Left lung (tissue), 10 donors: Measurements from ENCODE around the gene TIAM1. TPM values are rescaled to one million over a fixed set of nuclear protein-coding genes. Genes with fewer than 3 reads are reported as not detected.
A peak's percentile ranks its signal among the peaks of the same experiment; 100 is the strongest.

Experiments used
- ATAC-seq: fragments of 200-7000 bp; cut with Tn5 transposase; one replicate; pipeline ENCODE4 v1.9.1; 2020; ENCODE audit warnings: moderate library complexity
- DNase-seq, 4 donors: peaks; one replicate each; pipeline ENCODE4 v3.0.0-alpha.2; 2013 to 2020
- H3K27ac ChIP-seq, 2 donors: fragments of 200-600 bp; sonication (generic) in 1 of 2; one replicate each; pipeline versions ENCODE4 v1.5.0 to v1.8.0; 2020 to 2021
- H3K27me3 ChIP-seq, 2 donors: fragments of 200-600 bp; sonication (generic) in 1 of 2; one replicate each; pipeline versions ENCODE4 v1.5.0 to v1.8.0; 2020 to 2021
- H3K36me3 ChIP-seq, 2 donors: fragments of 200-600 bp; sonication (generic) in 1 of 2; one replicate each; pipeline versions ENCODE4 v1.5.0 to v1.8.0; 2020 to 2021
- H3K4me1 ChIP-seq, 2 donors: fragments of 200-600 bp; one replicate each; pipeline ENCODE4 v1.8.0; 2021
- H3K4me3 ChIP-seq, 2 donors: fragments of 200-600 bp; sonication (generic) in 1 of 2; one replicate each; pipeline versions ENCODE4 v1.5.0 to v1.8.0; 2020 to 2021; ENCODE audit warnings: mild to moderate bottlenecking in 1 of 2
- H3K9me3 ChIP-seq, 2 donors: fragments of 200-600 bp; sonication (generic) in 1 of 2; one replicate each; pipeline versions ENCODE4 v1.5.0 to v1.8.0; 2020 to 2021
- intact Hi-C, 2 donors: fragments of 100-400 bp; cut with DNase I; formaldehyde crosslinking; loops; one replicate each; pipeline versions ENCODE4 v1.11.2 to v1.14.2; 2022
- polyA plus RNA-seq, 6 donors: library from polyadenylated mRNA; unstranded; fragments of 120-200 nt; gene quantifications; one replicate each; pipeline ENCODE4 v1.2.1, GENCODE V29; 2013; ENCODE audit not compliant: insufficient read length in 6 of 6
- total RNA-seq, 2 donors: library from RNA; stranded (reverse); fragmentation: NEBNext Ultra II Directional; extraction: Animal tissue kit (Norgen Biotek cat#: 25700); gene quantifications; one replicate each; pipeline ENCODE4 v1.2.1, GENCODE V29; 2021
- TF ChIP-seq, protein P1 (sequence below), 2 donors: fragments of 200-600 bp; sonication (generic) in 1 of 2; IDR thresholded peaks; one replicate each; pipeline versions ENCODE4 v1.5.0 to v1.8.0; 2021; ENCODE audit warnings: antibody characterized with exemption in 2 of 2
- donor health status: DM: no; HTN: yes; CAD: no.
- donor health status: DM: no; HTN: no; CAD: no.

Gene TIAM1
- total and polyA plus RNA-seq, 8 donors: 9.7 to 65.5 (median 49.5) TPM

DNA sequence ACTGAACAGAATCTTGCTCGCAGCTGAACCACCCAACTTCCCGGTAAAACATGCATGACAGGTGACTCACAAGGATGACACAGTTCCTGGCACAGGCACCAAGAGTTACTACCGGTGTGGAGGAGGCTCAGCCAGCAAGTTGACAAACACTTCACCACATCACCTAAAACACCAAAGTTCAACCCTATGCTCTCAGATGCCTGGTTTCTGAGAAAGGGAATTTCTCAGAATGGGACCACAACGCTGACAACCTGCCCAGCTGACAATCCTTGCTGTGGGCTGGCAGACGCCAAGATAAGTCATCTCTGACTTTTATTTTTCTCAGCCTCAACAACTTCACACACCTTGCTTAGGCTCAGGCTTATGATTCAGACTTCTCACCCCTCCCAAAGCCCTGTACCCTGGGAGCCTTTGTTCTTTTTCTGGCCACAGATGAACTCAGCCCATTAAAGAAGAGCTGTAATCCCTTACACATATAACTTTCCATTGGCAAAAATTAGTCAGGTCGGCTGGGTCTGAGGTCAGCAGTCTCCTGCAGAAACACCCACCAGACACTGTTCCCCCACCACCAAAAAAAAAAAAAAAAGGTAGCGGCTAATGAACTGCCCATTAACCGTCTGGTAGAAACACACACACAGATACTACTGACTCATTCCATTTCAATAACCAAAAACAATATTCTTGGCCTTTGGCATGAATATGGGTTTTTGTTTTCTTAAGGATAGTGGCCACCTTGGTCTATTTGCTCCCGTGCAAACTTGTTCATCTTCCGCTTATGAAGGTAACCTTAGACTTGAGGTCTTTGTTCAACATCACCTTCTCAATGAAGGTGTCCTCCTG is 10.8 kb upstream of the TIAM1 start:
- DNase-seq (peak in 1 of 4 donors; percentile 45), ATAC-seq (peak; percentile 76)
- H3K4me3 ChIP-seq: no peak overlapping the region
- no peaks in the 10 kb centered on the region for H3K36me3 ChIP-seq
- no peaks in the 10 kb centered on the region for H3K27me3 ChIP-seq
- intact Hi-C loops: no loop called here
- H3K4me1 ChIP-seq: no peaks in the 10 kb centered on the region
- no peak overlapping the region for H3K27ac ChIP-seq
- peaks cover 0 to 5% of the 10 kb centered on the region in 2 donors for H3K9me3 ChIP-seq
- TF ChIP-seq, protein P1, sequence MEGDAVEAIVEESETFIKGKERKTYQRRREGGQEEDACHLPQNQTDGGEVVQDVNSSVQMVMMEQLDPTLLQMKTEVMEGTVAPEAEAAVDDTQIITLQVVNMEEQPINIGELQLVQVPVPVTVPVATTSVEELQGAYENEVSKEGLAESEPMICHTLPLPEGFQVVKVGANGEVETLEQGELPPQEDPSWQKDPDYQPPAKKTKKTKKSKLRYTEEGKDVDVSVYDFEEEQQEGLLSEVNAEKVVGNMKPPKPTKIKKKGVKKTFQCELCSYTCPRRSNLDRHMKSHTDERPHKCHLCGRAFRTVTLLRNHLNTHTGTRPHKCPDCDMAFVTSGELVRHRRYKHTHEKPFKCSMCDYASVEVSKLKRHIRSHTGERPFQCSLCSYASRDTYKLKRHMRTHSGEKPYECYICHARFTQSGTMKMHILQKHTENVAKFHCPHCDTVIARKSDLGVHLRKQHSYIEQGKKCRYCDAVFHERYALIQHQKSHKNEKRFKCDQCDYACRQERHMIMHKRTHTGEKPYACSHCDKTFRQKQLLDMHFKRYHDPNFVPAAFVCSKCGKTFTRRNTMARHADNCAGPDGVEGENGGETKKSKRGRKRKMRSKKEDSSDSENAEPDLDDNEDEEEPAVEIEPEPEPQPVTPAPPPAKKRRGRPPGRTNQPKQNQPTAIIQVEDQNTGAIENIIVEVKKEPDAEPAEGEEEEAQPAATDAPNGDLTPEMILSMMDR (IDR thresholded peaks at IDR 0.05): no peak

DNA sequence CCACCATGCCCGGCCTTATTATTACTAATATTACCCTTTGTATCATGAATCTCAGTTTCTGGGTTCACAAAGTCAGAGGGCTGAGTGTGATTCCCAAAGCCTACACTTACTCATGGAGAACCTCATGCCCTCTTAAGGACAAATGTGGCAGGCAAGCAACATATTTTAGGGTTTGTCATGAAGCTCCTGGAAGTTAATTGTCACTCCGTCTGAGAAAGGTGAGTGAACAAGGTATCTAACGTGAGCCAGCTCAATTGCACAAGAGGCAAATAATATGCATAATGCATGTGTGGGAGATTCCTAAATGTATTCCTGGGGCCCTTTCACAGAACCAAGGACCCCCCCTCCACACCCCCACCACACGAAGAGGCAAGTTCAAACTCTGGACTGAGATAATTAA is 10.1 kb upstream of the TIAM1 start:
- TF ChIP-seq, protein P1 (IDR thresholded peaks at IDR 0.05): no peak
- Histone ChIP-seq H3K27ac (no peak overlapping the region), H3K4me1 (no peaks in the 10 kb centered on the region), H3K9me3 (peaks cover 0 to 2% of the 10 kb centered on the region in 2 donors), H3K4me3 (no peak overlapping the region), H3K36me3 (no peaks in the 10 kb centered on the region), H3K27me3 (no peaks in the 10 kb centered on the region)
- intact Hi-C loops: no loop called here
- peak; percentile 12 for ATAC-seq
- DNase-seq: no peak

DNA sequence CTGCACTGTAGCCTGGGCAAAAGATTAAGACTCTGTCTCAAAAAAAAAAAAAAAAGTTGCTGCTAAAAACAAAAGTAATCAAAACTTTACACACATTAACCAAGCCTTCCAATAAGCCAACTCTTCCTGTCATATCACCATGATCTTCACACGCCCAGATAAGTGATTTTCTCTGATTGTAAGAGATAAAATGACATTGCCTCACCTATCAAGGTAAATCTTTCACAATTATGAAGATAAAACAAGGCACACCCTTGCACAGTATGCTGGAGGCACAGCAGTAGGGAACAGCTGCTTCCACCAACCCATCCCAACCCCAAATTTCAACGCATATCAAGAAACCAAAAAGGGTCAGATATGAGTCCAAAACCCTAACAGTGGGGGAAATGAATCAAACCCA is 8.8 kb upstream of the TIAM1 start:
- TF ChIP-seq, protein P1 (IDR thresholded peaks at IDR 0.05): no peak
- DNase-seq: no peak
- Histone ChIP-seq H3K4me1 (no peaks in the 10 kb centered on the region), H3K9me3 (no peaks in the 10 kb centered on the region), H3K4me3 (no peak overlapping the region), H3K27ac (no peak overlapping the region), H3K27me3 (no peaks in the 10 kb centered on the region), H3K36me3 (no peaks in the 10 kb centered on the region)
- ATAC-seq: no peak
- intact Hi-C loops: no loop called here

DNA sequence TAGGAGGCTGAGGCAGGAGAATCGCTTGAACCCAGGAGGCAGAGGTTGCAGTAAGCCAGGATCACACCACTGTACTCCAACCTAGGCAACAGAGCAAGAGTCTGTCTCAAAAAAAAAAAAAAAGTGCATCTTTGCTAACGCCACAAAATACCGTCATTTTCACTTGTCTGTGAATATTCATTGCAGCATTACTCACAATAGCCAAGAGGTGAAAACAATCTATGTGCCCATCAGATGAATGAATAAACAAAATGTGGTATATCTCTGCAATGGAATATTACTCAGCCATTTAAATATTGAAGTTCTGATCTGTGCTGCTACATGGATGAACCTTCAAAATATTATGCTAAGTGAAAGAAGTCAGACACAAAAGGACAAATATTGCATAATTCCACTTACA is 7.9 kb upstream of the TIAM1 start:
- no peaks in the 10 kb centered on the region for H3K36me3 ChIP-seq
- H3K4me3 ChIP-seq: no peak overlapping the region
- H3K27ac ChIP-seq: no peak overlapping the region
- intact Hi-C loops: no loop called here
- no peaks in the 10 kb centered on the region for H3K4me1 ChIP-seq
- DNase-seq: no peak
- no peaks in the 10 kb centered on the region for H3K9me3 ChIP-seq
- peaks cover 0 to 2% of the 10 kb centered on the region in 2 donors for H3K27me3 ChIP-seq
- TF ChIP-seq, protein P1 (IDR thresholded peaks at IDR 0.05): no peak
- no peak for ATAC-seq

DNA sequence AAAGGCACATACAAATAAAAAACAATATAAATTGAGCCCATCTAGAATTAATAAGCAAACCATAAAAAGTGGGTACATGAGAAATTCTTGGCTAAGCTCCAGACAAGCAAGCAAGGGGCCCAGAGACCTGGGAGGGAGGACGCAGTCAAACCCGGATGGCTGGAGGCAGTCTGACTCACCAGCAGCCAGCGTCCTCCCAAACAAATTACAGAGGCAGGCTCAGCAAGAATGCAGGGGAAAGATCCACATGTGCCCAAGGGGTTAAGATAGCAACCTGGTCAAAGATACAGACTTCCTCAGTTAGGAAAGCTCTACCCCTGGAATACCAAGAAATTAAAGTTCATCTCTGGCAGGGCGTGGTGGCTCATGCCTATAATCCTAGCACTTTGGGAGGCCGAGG is 7.4 kb upstream of the TIAM1 start:
- H3K27me3 ChIP-seq: peaks cover 0 to 7% of the 10 kb centered on the region in 2 donors
- H3K36me3 ChIP-seq: no peaks in the 10 kb centered on the region
- DNase-seq (no peak), ATAC-seq (no peak)
- H3K4me1 ChIP-seq: no peaks in the 10 kb centered on the region
- no peak overlapping the region for H3K27ac ChIP-seq
- no peaks in the 10 kb centered on the region for H3K9me3 ChIP-seq
- intact Hi-C loops: no loop called here
- TF ChIP-seq, protein P1 (IDR thresholded peaks at IDR 0.05): no peak
- H3K4me3 ChIP-seq: no peak overlapping the region
